Stimulated activated CD8-positive, alpha-beta memory T cell treated with anti-CD3 and anti-CD28 coated beads, Interleukin-15, amount 100 ng/mL, for 48 hours (primary cell): ENCODE measurements around the gene ACOT9.
"Not testable (repeated sequence)": the region's sequence is repeated elsewhere in the genome, so short reads cannot be mapped to it uniquely, and the experiment has no call there.

Source experiments
- DNase-seq, 2 donors: peaks; one replicate each; pipeline ENCODE4 v3.0.0-alpha.2; 2020; ENCODE audit warnings: low read depth in 2 of 2

Gene ACOT9

GRCh38 chrX:23699636-23700194, 43.4 kb downstream of the ACOT9 start:
- peak in 1 of 2 donors; percentile 23 for DNase-seq

GRCh38 chrX:23694606-23695005, 48.5 kb downstream of the ACOT9 start:
- DNase-seq, result no peak

- no peak for DNase-seq
Observed at GRCh38 chrX:23692166-23692565, 50.9 kb downstream of the ACOT9 start.

DNA sequence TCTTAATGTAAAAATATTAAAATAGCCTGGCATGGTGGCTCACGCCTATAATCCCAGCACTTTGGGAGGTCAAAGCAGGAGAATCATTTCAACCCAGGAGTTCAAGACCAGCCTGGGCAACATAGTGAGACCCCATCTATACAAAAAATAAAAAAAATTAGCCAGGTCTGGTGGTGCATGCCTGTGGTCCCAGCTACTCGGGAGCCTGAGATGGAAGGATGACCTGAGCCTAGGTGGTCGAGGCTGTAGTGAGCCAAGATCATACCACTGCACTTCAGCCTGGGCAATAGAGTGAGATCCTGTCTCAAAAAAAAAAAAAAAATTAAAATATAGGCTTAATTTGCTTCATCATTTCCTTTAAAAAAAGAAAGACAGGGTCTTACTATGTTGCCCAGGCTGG, 66.6 kb downstream of the ACOT9 start:
- not testable (repeated sequence) for DNase-seq

DNA sequence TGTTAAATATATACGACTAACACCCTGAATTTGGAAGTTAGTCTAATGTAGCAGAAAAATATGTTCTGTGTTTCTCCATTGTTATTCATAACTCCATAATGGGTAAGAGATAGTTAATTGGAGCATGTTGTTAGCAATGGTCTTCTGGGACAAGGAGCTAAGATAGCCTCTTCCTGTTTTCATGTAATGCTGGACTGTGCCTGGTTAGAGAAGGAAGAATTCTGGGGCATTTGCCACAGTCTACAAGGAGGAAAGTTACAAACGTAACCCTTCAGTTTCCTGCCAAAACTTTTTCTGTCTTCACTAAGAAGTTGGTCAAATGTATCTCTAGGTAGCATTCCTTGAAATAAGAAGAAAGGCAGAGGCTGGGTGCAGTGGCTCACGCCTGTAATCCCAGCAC, 70.0 kb downstream of the ACOT9 start:
- DNase-seq, result no peak

DNA sequence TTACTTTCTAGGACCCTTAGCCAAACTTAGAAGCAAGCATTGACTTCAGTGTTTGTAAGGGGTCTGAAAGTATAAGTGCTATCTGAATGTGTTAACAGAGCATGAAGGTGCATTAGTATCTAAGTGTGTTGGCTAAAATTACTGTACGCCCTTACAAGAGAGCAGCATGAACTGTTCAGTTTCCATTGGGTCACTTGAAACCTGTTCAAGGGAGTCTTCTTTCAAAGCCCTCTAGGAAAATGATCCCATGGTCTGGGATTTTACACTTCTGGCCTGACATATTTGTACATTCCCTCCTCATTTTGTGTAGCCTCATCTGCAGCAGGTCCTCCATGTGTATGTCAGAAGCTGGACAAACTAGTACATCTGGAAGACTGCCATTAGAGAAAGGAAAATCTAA, 72.5 kb downstream of the ACOT9 start:
- DNase-seq, result no peak

- DNase-seq, result no peak
Observed at GRCh38 chrX:23668335-23668734, 74.7 kb downstream of the ACOT9 start.

- DNase-seq, result peak; percentile 69 to 70
Observed at GRCh38 chrX:23667239-23668177, 75.6 kb downstream of the ACOT9 start, which contains the start of gene PRDX4. TSS of gene PRDX4 (plus strand) at chrX:23667493. CDS start at chrX:23667571, 78 bp downstream.

GRCh38 chrX:23666282-23666681, 76.8 kb downstream of the ACOT9 start:
- DNase-seq, result no peak

DNA sequence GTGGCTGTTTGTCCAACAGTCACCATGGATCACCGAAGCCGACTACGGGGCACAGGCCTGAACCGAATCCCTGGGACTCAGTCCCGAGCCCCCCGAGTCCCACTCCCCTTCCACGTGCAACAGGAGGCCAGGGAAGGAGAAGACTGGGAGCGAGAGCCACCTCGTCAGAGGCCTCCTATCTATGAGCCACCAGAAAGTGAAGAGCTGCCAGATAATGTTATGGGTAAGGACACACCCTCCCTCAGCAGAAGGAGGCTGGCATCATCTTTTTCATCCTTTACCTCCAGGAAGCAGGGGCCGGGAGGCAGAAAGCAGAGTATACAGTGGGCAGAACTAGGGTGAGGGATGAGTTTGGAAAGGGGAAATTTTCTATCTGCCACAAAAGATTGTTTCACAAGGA, 78.6 kb downstream of the ACOT9 start:
- DNase-seq, result no peak

- DNase-seq, result no peak
Observed at GRCh38 chrX:23662853-23663252, 80.2 kb downstream of the ACOT9 start.

GRCh38 chrX:23662187-23662586, 80.9 kb downstream of the ACOT9 start:
- no peak for DNase-seq

DNA sequence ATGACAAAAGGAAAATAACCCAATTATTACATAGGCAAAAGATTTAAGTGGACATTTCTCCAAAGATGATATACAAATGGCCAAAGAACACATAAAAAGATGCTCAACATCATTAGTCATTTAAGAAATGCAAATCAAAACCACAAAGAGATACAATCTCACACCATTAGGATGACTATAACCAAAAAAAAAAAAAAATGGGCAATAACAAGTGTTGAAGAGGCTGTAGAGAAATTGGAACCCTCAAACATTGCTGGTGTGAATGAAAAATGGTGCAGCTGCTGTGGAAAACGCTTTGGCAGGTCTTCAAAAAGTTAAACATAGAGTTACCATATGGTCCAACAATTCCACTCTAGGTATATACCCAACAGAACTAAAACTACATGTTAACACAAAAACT, 81.4 kb downstream of the ACOT9 start:
- no peak for DNase-seq

DNA sequence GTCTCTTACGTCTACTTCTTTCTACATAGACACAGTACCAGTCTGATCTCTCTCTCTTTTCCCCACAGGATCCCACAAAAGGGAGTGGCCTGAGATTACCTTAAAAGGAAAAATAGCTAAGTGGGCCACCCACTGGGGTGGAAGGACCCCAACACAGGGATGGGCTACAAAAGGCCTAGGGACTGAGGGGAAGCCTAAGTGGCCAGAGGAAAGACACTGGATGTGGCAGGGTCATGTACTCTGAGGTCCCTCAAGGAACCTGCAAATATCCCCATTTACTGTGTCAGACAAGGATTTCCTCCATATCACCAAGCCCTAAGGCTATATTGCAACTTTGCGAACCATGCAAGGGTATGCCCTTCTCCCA, 82.3 kb downstream of the ACOT9 start:
- DNase-seq, result no peak

DNA sequence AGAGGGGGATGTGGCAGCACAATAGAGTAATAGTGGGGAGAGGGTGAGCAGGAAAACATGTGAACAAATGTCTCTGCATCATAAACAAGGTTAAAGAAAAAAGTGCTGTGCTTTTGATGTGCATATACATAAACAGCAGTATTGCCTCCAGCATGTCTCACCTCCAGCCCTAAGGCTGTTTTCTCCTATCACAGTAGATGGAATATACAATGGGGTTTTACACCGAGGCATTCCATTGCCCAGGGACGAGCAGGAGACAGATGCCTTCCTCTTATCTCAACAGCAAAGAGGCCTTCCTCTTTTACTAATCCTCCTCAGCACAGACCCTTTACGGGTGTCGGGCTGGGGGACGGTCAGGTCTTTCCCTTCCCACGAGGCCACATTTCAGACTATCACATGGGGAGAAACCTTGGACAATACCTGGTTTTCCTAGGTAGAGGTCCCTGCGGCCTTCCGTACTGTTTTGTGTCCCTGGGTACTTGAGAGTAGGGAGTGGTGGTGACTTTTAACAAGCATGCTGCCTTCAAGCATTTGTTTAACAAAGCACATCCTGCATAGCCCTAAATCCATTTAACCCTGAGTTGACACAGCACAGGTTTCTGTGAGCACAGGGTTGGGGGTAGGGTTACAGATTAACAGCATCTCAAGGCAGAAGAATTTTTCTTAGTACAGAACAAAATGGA, 82.9 kb downstream of the ACOT9 start:
- not testable (repeated sequence) for DNase-seq

GRCh38 chrX:23659339-23659738, 83.7 kb downstream of the ACOT9 start:
- DNase-seq, result no peak

DNA sequence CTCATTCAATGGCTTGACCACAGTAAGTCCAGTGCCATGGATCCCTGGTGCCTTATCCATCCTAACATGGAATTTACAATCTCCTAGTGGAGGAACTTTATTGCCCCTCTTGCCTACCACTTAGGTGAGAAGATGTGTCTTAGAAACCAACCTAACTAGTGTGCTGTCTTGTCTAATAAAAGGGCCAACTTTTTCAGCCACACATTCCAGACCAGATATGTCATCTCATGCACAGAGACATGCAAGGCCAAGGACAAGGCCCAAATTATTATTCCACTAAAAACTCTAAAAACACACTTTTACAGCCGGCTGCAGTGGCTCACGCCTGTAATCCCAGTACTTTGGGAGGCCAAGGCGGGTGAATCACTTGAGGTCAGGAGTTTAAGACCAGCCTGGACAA, 86.4 kb downstream of the ACOT9 start:
- no peak for DNase-seq

GRCh38 chrX:23656091-23656490, 87.0 kb downstream of the ACOT9 start:
- no peak for DNase-seq
